GM21447 (cell line): ENCODE results near the gene AREG.

Source experiments
- ATAC-seq: cut with Tn5 transposase; IDR thresholded peaks from one replicate; pipeline ENCODE4 v1.9.1; 2021; ENCODE audit not compliant: unreplicated experiment

AREG gene

GRCh38 chr4:74456849-74457395 lies 12.0 kb downstream of the AREG start:
- no peak for ATAC-seq

DNA sequence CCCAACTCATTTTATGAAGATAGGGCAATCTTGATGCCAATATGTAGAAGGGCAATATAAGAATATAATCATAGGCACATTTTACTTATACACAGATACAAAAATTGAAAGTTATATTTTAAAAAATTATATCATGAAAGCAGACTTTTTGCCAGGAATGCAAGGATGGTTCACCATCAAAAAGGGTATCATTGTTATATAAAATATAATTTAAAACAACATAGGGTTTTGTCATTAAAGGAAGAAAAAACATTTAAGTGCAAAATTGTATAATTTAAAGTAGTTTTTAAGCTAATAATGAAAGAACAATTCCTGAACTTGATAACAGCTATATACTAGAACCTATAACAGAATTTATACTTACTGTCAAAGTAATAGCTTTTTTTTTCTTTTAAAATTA lies 15.9 kb downstream of the AREG start:
- ATAC-seq: no peak

GRCh38 chr4:74463123-74463522 lies 18.2 kb downstream of the AREG start:
- no peak for ATAC-seq

- no peak for ATAC-seq
Measured at GRCh38 chr4:74464291-74464690, 19.4 kb downstream of the AREG start.

- no peak for ATAC-seq
Measured at GRCh38 chr4:74466242-74466641, 21.3 kb downstream of the AREG start.

DNA sequence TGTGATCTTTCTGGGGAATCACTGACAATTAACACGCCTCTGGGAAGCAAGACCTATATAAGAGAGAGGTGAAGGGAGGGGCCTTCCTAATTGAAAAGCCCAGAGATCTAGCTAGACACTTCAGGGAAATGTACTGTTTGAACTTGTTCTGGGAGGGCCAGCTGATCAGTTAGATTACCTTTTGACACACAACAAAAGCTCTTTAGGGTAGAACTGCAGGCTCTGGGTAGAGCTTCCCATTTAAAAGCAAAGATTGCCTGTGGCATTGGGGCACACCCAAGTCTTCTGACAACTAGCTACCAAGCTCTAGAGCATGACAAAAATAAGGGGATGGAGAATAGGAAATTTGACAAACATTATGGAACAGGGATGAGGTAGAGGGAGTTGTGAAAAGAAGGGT lies 26.3 kb downstream of the AREG start:
- ATAC-seq: no peak

GRCh38 chr4:74473155-74473811 lies 28.3 kb downstream of the AREG start:
- no peak for ATAC-seq

DNA sequence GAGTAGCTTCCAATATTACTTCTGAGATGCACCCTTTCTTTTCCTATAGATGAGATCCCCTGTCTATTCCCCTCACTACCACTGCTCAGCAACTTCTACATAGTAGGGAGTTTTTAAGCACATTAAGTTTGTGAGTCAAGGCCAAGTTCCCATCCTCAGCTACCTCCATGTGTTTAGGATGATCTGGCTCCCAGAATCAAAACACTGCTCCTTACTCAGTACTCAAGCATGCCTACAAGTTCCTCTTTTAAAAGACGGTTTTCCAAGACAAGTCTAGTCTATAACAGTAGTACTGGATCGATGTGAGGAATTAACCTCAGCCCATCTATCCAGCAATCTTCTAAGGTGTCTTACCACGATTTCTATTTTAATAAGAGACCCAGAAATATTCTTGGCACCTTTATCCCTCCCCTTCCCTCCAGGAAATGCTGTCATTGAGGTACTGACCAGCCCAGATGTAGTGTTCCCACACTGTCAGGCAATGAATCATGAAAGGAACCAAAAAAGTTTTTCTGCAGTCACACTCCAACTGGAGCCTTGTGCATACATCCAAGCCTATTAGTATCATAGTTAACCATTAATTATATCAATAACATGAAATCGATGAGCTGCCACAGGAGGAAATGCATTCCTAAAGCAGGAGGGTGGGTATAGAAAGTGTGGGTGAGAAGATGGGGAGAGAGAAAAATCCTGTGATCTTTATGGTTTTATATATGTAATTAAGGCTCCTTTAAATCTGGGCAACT lies 29.6 kb downstream of the AREG start:
- no peak for ATAC-seq

DNA sequence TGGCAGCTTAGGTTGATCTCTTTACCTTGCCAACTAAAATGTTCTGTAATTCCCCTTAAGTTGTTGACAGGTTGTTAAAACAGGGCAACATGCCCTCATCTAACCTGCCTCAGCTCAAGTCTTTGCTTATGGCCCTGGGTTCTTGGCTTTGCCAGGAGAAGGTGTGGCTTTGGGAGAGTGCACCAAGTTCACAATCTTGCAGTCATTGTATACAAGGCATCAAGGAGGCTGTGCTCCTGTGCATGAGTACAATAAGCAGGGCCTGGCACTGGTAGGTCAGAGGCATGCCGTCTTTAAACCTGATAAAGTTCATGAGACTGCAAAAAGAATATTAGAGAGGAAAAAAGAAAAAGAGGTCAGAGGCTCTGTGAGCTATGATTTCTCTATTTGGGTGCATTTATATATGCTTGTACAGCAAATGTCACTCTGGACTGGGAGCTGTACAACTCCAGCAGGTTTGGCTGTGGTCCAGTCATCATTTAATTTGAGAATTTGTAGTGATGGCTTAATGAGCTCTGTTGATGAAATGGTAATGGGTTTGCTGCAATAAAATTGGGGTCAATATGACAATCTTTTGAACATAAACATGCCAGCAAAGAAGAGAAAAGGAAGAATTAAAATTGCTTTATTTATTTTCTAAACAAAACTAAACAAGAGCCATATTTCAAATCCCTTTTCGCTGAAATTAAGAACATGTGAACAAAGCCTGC lies 30.3 kb downstream of the AREG start:
- no peak for ATAC-seq

- no peak for ATAC-seq
Measured at GRCh38 chr4:74475946-74476345, 31.0 kb downstream of the AREG start.

DNA sequence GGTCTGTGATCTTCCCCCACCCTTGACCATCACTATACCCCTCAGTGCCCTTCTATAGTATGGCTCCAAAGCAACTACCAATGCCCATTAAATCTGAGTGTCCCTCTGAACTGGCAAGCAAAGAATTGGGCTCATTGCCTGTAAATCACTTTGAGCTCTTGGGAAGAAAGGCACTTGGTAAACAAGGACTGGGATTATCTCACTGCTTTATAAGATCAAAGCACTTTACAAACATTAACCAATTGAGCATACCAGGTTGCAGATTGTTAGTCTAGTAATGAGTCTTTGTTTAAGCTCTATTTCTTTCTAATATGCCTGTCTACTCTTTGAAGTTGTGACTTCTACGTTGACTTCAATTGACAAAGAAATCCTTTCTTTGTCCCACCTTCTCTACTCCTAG lies 34.1 kb downstream of the AREG start:
- ATAC-seq: no peak

DNA sequence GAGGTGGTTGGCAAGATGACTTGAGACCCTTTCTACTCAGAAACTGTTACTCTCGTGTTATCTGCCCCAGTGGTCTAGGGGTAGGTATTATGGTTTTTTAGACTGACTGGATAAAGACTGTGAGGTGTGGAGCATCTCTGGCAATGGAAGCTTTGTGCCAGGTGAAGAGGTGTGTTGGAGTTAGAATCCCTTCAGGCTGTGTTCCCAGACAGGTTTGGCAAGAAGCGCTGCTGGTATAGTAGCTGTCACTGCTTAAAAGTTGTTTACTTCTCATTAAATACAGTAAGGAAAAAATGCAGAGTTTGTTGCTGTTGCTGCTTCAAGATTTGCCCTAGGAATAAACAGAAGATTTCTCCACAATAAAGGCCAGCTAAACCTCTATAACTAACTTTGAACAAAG lies 35.3 kb downstream of the AREG start:
- no peak for ATAC-seq

DNA sequence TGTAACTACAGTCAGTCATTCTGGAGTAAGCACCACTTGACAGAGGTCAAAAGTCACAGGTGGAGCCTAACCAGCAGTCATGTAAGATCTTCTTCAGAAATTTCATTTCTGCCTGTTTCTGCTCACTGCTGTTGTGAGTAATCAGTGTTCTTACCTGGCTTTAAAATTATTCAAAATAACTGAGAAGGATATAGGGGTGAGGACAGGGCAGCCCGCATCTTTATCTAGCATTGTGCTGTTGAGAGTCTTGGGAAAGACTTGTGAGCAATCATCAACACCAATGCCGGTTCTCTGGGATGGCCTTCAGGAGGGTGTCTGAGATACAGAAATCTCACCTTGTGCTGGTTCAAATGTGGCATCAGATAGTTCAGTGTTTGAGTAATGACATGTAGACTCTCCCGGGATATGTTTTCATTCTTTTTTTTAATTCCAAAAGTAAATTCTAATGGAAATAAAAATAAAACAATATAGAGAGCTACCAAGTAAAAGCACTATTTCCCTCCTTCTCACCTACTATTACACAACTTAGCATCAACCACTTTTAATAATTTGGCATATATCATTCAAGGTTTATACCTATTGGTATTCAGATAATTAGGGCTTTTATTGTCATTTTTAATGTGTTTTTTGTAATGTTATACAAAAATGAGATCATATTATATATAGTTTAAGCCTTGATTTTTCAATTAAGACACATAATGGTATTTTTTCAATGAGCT lies 37.1 kb downstream of the AREG start:
- no peak for ATAC-seq

DNA sequence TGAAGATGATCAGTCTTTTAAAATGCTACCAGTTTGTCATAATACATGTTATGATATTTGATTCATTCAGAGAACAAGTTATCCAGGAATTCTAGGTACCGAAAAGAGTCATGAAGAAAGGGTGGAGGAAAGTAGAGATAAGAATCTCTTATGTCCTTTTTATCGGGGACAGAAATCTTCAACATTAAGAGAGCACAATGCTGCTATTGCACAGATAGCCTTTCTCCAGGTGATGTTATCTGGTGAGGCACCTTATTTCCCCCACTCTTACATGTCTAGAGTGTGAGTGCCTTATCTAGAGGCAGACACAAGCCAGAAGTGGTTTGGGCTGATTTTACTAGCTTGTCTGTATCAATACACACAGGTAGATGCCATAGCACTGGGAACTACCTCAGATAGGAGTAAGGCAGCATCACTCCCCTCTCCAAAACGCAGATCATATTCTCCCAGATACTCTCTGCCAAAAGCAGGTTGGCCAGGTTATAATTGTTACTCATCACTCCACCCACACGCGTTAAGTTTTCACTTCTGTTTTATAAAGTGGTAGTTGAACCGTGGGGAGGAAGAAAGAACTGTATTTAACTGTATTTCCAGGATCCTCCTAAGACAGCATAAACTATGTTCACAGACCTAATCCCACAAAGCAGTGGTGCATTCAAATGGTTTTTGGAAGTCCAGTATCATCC lies 38.4 kb downstream of the AREG start:
- ATAC-seq: no peak

DNA sequence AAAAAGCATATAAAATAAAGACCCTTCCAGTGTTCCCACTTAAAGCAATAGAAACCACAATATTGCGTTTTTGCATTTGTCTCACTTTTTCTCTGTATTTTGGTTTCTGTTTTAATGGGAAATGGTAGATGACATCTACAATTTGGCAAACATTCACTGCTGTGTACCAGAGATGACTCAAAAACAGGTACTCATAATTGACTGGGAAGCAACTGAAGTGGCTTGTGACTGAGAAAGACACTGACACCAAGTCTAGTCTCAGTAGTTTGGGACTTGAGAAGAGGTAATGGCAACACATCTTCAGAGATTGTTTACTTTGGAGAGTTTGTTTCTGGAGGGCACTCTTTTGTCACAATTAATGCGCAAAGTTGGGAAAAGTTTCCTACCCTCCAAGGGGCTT lies 42.0 kb downstream of the AREG start:
- ATAC-seq: no peak

DNA sequence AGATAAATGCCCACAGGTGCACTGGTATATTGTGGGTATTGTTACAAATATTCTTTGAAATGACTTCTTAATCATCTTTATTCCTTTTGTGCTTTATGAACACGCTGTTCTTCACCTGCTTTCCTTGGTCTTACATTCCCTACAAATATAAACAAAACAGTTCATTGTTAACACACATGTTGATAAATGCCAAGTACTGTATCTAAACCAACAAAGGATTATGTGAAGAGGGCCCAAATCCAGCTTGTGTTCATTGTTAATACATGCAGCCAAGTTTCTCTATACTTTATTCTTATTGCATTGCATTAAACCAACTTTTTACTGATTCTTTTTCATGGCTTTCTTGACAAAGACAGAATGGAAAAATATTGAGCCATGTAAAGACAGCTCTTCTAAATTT lies 42.8 kb downstream of the AREG start:
- no peak for ATAC-seq

DNA sequence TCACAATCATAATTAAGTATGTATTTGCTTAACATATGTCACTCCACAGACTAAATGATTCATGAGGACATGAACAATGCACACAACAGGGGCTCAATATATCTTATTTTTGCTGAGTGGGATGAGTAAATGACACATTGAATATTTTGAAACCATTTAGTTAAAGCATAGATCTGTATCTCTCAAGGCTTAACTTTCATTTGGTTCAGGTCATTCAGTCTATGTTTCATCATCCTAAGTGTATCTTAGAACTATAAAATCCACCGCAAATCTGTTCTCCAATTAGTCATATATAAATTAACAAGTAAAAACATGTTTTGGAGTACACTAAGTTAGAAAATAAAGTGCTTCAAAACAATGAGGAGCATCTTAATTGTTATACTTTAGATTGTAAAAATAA lies 45.8 kb downstream of the AREG start:
- ATAC-seq: no peak

GRCh38 chr4:74499986-74500781 lies 55.2 kb downstream of the AREG start:
- ATAC-seq: peak; percentile 79

GRCh38 chr4:74501579-74501978 lies 56.6 kb downstream of the AREG start:
- ATAC-seq: no peak

DNA sequence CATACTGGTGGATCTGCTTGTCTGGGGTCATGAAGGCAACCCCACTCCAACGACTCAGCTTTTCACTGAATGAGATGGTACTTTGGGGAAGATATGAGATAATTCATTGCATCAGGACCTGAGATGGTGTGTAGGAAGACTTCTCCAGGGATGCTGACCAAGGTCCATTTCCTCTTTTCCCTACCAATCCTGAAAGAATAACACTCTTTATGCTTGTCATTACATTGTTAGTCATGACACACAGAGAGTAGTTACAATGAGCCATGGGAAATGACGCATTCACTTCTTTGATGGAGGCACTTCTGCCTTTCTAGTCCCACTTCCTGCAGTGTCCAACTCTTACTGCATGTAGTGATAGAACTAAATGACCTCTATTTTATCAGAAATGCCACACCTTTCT lies 58.6 kb downstream of the AREG start:
- ATAC-seq: no peak
